Breast epithelium (tissue), 3 donors: ENCODE data around the gene PRICKLE2.

Experiments
- CTCF ChIP-seq, 3 donors: fragments of 450-650 bp; IDR thresholded peaks; one replicate each; pipeline ENCODE4 v1.5.1; 2016 to 2017; ENCODE audit warnings: antibody characterized with exemption in 3 of 3, mild to moderate bottlenecking in 3 of 3, moderate library complexity in 3 of 3
- POLR2A ChIP-seq: fragments of 450-650 bp; IDR thresholded peaks from one replicate; pipeline ENCODE4 v1.6.1; 2016; ENCODE audit warnings: antibody characterized with exemption, mild to moderate bottlenecking, moderate library complexity

GRCh38 chr3:64265646-64266045, 40.4 kb upstream of the PRICKLE2 start:
- no peak for TF ChIP-seq POLR2A
- TF ChIP-seq CTCF (IDR thresholded peaks at IDR 0.05), result no peak
